H9 (cell line): ENCODE data around the gene DLEC1. TPM values are rescaled to one million over a fixed set of nuclear protein-coding genes. Genes with fewer than 3 reads are reported as not detected.

Experiments
- DNase-seq: peaks from one replicate; pipeline ENCODE4 v3.0.0-alpha.2; 2017
- H2AFZ ChIP-seq: one replicate; pipeline ENCODE4 v1.6.1; 2013; ENCODE audit warnings: mild to moderate bottlenecking, low read length, control low read depth, moderate library complexity
- H2AK5ac ChIP-seq: 2 replicates; pipeline ENCODE4 v1.6.1; 2013; ENCODE audit warnings: low read length, control low read depth, mixed read lengths; ENCODE audit not compliant: insufficient read length
- H2BK120ac ChIP-seq: one replicate; pipeline ENCODE4 v1.6.1; 2013; ENCODE audit warnings: low read depth, mild to moderate bottlenecking, low read length, control low read depth, inconsistent platforms; ENCODE audit not compliant: poor library complexity, severe bottlenecking
- H2BK12ac ChIP-seq: 2 replicates; pipeline ENCODE4 v1.6.1; 2013; ENCODE audit warnings: low read length, control low read depth, mixed read lengths, low read depth; ENCODE audit not compliant: insufficient read length
- H2BK15ac ChIP-seq: 2 replicates; pipeline ENCODE4 v1.6.1; 2013; ENCODE audit warnings: low read depth, low read length, control low read depth
- H2BK20ac ChIP-seq: one replicate; pipeline ENCODE4 v1.6.1; 2013; ENCODE audit warnings: low read depth, mild to moderate bottlenecking, low read length, control low read depth, inconsistent platforms; ENCODE audit not compliant: poor library complexity, severe bottlenecking
- H2BK5ac ChIP-seq: 2 replicates; pipeline ENCODE4 v1.6.1; 2013; ENCODE audit warnings: low read length, control low read depth, mixed read lengths; ENCODE audit not compliant: insufficient read length
- H3K14ac ChIP-seq: 2 replicates; pipeline ENCODE4 v1.6.1; 2013; ENCODE audit warnings: low read length, control low read depth; ENCODE audit not compliant: insufficient read depth
- H3K18ac ChIP-seq: 2 replicates; pipeline ENCODE4 v1.6.1; 2013; ENCODE audit warnings: low read depth, mild to moderate bottlenecking, mixed read lengths, low read length, control low read depth; ENCODE audit not compliant: insufficient read length
- H3K23ac ChIP-seq: 2 replicates; pipeline ENCODE4 v1.6.1; 2013; ENCODE audit warnings: low read length, control low read depth, mixed read lengths, low read depth; ENCODE audit not compliant: insufficient read length
- H3K23me2 ChIP-seq: 2 replicates; pipeline ENCODE4 v1.6.1; 2013; ENCODE audit warnings: low read depth, mild to moderate bottlenecking, mixed read lengths, low read length, control low read depth; ENCODE audit not compliant: insufficient read length, poor library complexity, severe bottlenecking
- H3K27ac ChIP-seq: 2 replicates; pipeline ENCODE4 v1.5.1; 2013; ENCODE audit warnings: low read length, control low read depth, mixed read lengths, low read depth; ENCODE audit not compliant: insufficient read length
- H3K27me3 ChIP-seq: 2 replicates; pipeline ENCODE4 v1.6.1; 2013; ENCODE audit warnings: low read length, control low read depth, inconsistent platforms; ENCODE audit not compliant: insufficient read depth
- H3K4ac ChIP-seq: 2 replicates; pipeline ENCODE4 v1.6.1; 2013; ENCODE audit warnings: low read depth, mild to moderate bottlenecking, control low read depth, inconsistent platforms, low read length, moderate library complexity
- H3K4me1 ChIP-seq: 2 replicates; pipeline ENCODE4 v1.6.1; 2013; ENCODE audit warnings: low read length, control low read depth, inconsistent platforms; ENCODE audit not compliant: insufficient read depth
- H3K4me2 ChIP-seq: 2 replicates; pipeline ENCODE4 v1.6.1; 2013; ENCODE audit warnings: low read length, control low read depth, mixed read lengths; ENCODE audit not compliant: insufficient read length, insufficient read depth
- H3K56ac ChIP-seq: 2 replicates; pipeline ENCODE4 v1.6.1; 2013; ENCODE audit warnings: low read depth, mild to moderate bottlenecking, mixed read lengths, low read length, control low read depth; ENCODE audit not compliant: insufficient read length
- H3K79me1 ChIP-seq: 2 replicates; pipeline ENCODE4 v1.6.1; 2013; ENCODE audit warnings: low read depth, mild to moderate bottlenecking, moderate library complexity, low read length, control low read depth, inconsistent platforms; ENCODE audit not compliant: insufficient read depth, poor library complexity, severe bottlenecking
- H3K79me2 ChIP-seq: 2 replicates; pipeline ENCODE4 v1.6.1; 2013; ENCODE audit warnings: low read length, control low read depth, inconsistent platforms; ENCODE audit not compliant: insufficient read depth
- H3K9ac ChIP-seq: 2 replicates; pipeline ENCODE4 v1.6.1; 2013; ENCODE audit warnings: low read length, control low read depth, mixed read lengths; ENCODE audit not compliant: insufficient read length; ENCODE audit errors: extremely low read depth
- H3K9me3 ChIP-seq: one replicate; pipeline ENCODE4 v1.6.1; 2013; ENCODE audit warnings: low read depth, low read length, inconsistent platforms; ENCODE audit not compliant: control insufficient read depth
- H3T11ph ChIP-seq: one replicate; pipeline ENCODE4 v1.6.1; 2013; ENCODE audit warnings: mild to moderate bottlenecking, low read length, control low read depth, inconsistent platforms
- H4K20me1 ChIP-seq: one replicate; pipeline ENCODE4 v1.6.1; 2013; ENCODE audit not compliant: control insufficient read depth, insufficient read length, insufficient read depth
- H4K5ac ChIP-seq: 2 replicates; pipeline ENCODE4 v1.6.1; 2013; ENCODE audit warnings: low read depth, mild to moderate bottlenecking, mixed read lengths, low read length, control low read depth; ENCODE audit not compliant: insufficient read length
- H4K8ac ChIP-seq: replicated peaks from 2 replicates; pipeline ENCODE4 v1.6.1; 2013; ENCODE audit warnings: low read length, control low read depth, mixed read lengths, low read depth; ENCODE audit not compliant: insufficient read length
- H4K91ac ChIP-seq: 2 replicates; pipeline ENCODE4 v1.6.1; 2013; ENCODE audit warnings: low read depth, mild to moderate bottlenecking, moderate library complexity, mixed read lengths, low read length, control low read depth; ENCODE audit not compliant: insufficient read length
- H3K27ac Mint-ChIP-seq, 3 experiments: 2 replicates in 2 of 3; 3 replicates in 1 of 3; pipeline ENCODE4 v1.8.0; 2020 to 2021; ENCODE audit warnings: mixed read lengths in 3 of 3, mild to moderate bottlenecking in 1 of 3, moderate library complexity in 1 of 3
- H3K27me3 Mint-ChIP-seq: 2 replicates; pipeline ENCODE4 v1.8.0; 2021; ENCODE audit warnings: low read depth, mild to moderate bottlenecking, moderate library complexity, mixed read lengths
- H3K36me3 Mint-ChIP-seq, 3 experiments: 2 replicates in 2 of 3; 3 replicates in 1 of 3; pipeline ENCODE4 v1.8.0; 2020 to 2021; ENCODE audit warnings: low read depth in 3 of 3, mixed read lengths in 3 of 3; ENCODE audit not compliant: insufficient read depth in 1 of 3
- H3K4me1 Mint-ChIP-seq, 2 experiments: 2 replicates each; pipeline ENCODE4 v1.8.0; 2020; ENCODE audit warnings: mixed read lengths in 2 of 2
- H3K4me3 Mint-ChIP-seq, 2 experiments: 2 replicates in 1 of 2; 3 replicates in 1 of 2; pipeline ENCODE4 v1.8.0; 2020 to 2021; ENCODE audit warnings: mild to moderate bottlenecking in 2 of 2, mixed read lengths in 2 of 2, moderate library complexity in 1 of 2
- H3K9me3 Mint-ChIP-seq, 2 experiments: 2 replicates in 1 of 2; 3 replicates in 1 of 2; pipeline ENCODE4 v1.8.0; 2020; ENCODE audit warnings: mild to moderate bottlenecking in 2 of 2, mixed read lengths in 2 of 2, moderate library complexity in 1 of 2
- CTCF ChIP-seq: fragments of 200-600 bp; sonication (generic); conservative IDR thresholded peaks from 3 replicates; pipeline ENCODE4 v1.8.0; 2021; ENCODE audit warnings: antibody characterized with exemption, mild to moderate bottlenecking
- WGBS: extraction: QIAGEN DNeasy Blood & Tissue Kit; methylation state at CpG from one replicate; pipeline ENCODE4 v1.1.7; 2013; ENCODE audit warnings: missing lambda C conversion rate, low lambda C conversion rate, mixed read lengths; ENCODE audit not compliant: insufficient read length; ENCODE audit errors: extremely low coverage; 5-methylcytosine and 5-hydroxymethylcytosine counted together
- total RNA-seq: library from RNA; stranded (reverse); gene quantifications from 2 replicates; pipeline ENCODE4 v1.2.1, GENCODE V29; 2021

Gene DLEC1
- total RNA-seq, 1 experiment from 2014 or later: 2.1 TPM

GRCh38 chr3:38111696-38112377 lies 72.8 kb downstream of the DLEC1 start:
- no peak overlapping the region for H3K27ac Mint-ChIP-seq
- Histone ChIP-seq H3T11ph (no peak overlapping the region), H3K56ac (no peak overlapping the region), H4K91ac (no peak overlapping the region), H4K20me1 (no peaks in the 10 kb centered on the region), H2BK15ac (no peak overlapping the region), H3K23ac (no peak overlapping the region), H3K18ac (no peak overlapping the region), H3K79me2 (no peaks in the 10 kb centered on the region), H2BK5ac (no peak overlapping the region), H2BK12ac (no peak overlapping the region), H2BK120ac (no peak overlapping the region), H3K4me1 (no peaks in the 10 kb centered on the region), H3K27me3 (no peaks in the 10 kb centered on the region), H2BK20ac (no peak overlapping the region), H2AFZ (no peak overlapping the region), H3K9me3 (no peaks in the 10 kb centered on the region), H3K9ac (no peak overlapping the region), H3K79me1 (no peaks in the 10 kb centered on the region), H4K5ac (no peak overlapping the region), H3K27ac (no peak overlapping the region), H3K4me2 (no peak overlapping the region), H3K4ac (no peak overlapping the region), H3K14ac (no peak overlapping the region; the same call in 1 of the 2 replicates), H4K8ac (no peak overlapping the region), H2AK5ac (no peak overlapping the region), H3K23me2 (no peaks in the 10 kb centered on the region)
- TF ChIP-seq CTCF: no peak
- H3K4me3 Mint-ChIP-seq: no peak overlapping the region
- DNase-seq: no peak
- H3K4me1 Mint-ChIP-seq: no peaks in the 10 kb centered on the region; a peak in 1 of 4 replicates
- H3K9me3 Mint-ChIP-seq: no peaks in the 10 kb centered on the region; a peak in 1 of 5 replicates
- peaks cover 0 to 5% (median 0%) of the 10 kb centered on the region in 3 experiments; a peak in 3 of 7 replicates for H3K36me3 Mint-ChIP-seq
- peaks cover 14% of the 10 kb centered on the region for H3K27me3 Mint-ChIP-seq
- no CpG with 5 or more reads among the region's 16 CpGs for WGBS
